Measurements from ENCODE around the gene DUSP5.
"Not testable (repeated sequence)": the region's sequence is repeated elsewhere in the genome, so short reads cannot be mapped to it uniquely, and the experiment has no call there.

Gene DUSP5

DNA sequence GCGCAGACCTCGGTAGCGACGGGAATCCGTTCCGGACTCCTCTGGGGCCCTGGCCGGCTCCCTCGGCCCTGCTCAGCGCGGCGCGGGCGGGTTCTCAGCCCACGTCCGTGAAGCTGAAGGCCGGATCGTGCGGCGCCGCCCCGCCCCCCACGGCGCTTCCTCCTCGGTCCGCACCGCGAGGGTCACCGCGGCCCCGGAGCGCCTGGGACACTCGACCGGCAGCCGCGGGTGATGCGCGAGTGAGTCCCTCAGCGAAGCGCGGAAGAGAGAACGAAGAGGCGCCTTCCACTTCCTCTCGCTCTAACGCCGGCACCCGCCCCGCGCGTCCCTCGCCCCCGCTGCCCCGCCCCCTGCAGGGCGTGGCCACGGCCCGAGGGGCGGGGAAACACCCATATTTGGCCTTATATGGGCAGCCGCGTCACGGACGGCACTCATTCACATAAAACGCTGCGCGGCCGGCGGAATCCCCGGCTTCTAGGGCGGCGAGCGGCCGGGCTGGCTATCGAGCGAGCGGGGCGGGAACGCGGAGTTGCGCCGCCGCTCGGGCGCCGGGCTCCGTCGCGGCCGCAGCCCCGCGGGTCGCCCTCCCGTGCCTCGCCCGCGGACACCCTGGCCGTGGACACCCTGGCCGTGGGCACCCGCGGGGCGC, at the start of gene DUSP5:
TSS of gene DUSP5 (plus strand) at position 470 of the 649 bp plus-strand sequence. CDS start 215 bp downstream, outside the sequence.
- peak; percentile 97 for DNase-seq

GRCh38 chr10:110448682-110449418, 48.9 kb upstream of the DUSP5 start:
- DNase-seq = no peak

DNA sequence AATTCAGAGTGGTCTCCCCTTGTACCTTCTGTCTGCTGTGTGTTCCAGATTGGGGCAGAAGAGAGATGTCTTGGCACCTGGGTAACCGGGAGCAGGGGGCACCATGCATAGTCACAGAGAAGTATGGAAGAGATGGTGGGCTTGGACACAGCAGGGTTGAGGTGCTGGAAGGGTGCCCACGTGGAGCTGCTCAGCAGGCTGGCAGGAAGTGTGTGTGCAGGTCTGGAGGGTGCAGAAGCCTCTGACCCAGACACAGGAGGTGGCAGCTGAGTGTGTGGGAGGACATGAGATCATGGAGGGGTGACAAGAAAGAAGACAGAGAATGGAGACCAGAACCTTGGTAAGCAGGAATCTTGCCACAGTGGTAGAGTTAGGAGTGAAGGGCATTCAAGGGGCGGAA, 42.3 kb upstream of the DUSP5 start:
- no peak for DNase-seq

GRCh38 chr10:110456046-110456445, 41.7 kb upstream of the DUSP5 start:
- no peak for DNase-seq

- DNase-seq = no peak
Measured at GRCh38 chr10:110456523-110457091, 41.1 kb upstream of the DUSP5 start.

- no peak for DNase-seq
Measured at GRCh38 chr10:110457851-110458250, 39.9 kb upstream of the DUSP5 start.

- DNase-seq = no peak
Measured at GRCh38 chr10:110458266-110458920, 39.3 kb upstream of the DUSP5 start.

DNA sequence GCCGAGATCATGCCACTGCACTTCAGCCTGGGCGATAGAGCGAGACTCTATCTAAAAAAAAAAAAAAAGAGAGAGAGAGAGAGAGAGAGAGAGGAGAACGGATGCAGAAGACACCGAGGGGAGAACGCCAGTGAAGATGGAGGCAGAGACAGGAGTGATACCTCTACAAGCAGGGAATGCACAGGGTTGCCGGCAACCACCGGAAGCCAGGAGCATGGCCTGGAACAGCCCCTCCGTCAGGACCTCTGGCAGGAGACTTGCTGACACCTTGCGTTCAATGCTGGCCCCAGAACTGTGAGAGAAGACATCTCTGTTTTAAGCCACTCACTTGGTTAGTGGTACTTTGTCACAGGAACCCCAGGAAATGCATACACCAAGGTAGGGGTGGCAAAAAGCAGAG, 38.1 kb upstream of the DUSP5 start:
- DNase-seq = no peak

GRCh38 chr10:110460111-110460809, 37.4 kb upstream of the DUSP5 start:
- DNase-seq = no peak

DNA sequence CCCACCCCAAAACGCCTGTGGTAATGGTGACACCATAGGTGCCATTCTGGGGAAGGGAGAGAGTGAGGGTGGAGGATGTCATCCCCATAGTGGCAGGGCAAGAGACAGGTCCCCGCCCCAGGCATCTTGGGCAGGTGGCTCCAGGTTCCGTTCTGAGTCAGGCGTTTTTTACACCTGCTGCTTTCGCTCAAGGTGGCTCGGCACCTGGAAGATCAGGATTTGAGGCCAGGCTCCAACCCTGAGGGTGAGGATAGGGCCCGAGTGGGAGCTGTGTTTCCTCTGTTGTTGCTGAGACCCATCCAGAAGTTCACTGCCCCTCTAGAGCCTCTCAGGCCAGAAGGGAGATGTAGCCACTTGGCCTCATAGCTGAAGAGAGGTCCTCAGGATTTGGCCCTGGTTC, 36.6 kb upstream of the DUSP5 start:
- no peak for DNase-seq

GRCh38 chr10:110461530-110461929, 36.2 kb upstream of the DUSP5 start:
- DNase-seq = no peak

DNA sequence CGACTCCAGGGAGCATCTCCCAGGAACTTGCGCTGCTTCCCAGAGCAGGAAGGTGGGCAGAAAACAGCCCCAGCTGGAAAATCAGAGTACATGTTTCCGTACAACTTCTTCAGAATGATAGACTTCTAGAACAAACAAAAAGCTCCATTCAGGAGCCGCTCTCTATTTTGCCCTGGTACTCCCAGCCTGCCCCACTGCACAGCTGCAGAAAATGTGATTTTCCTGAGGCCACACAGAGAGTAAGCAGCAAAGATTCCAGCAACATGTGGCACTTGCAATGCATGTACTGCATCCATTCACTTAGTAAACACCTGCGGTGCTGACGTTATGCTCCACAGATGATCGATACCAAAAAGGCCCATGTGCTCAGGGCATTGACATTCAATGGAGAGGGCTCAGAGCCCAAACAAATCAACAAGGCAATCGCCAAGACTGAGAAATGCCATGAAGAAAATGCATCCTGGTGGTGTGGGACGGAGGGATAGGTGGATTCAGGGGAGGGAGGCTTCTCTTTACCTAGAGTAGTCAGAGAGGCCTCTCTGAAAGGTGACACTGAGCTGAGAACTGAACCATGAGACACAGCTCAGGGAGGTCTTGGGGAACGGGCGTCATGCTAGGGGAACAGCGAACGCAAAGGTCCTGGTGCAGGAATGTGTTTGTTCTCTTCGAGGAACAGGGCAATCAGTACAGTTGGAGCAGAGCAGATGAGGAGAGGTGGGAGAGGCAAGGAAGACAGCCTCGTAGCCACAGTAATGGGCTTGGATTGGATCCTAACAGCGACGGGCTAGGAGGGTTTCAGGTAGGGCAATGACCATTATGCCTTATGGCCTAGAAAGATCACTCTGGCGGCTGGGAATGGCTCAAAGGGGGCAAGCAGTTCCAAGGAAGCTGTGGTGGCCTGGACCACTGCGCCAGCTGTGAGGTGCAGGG, 35.3 kb upstream of the DUSP5 start:
- DNase-seq = no peak

DNA sequence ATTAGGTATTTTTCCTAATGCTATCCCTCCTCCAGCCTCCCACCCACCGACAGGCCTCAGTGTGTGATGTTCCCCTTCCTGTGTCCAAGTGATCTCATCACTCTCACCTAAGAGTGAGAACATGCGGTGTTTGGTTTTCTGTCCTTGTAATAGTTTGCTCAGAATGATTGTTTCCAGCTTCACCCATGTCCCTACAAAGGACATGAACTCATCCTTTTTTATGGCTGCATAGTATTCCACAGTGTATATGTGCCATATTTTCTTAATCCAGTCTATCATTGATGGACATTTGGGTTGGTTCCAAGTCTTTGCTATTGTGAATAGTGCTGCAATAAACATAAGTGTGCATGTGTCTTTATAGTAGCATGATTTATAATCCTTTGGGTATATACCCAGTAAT, 29.4 kb upstream of the DUSP5 start:
- not testable (repeated sequence) for DNase-seq

- DNase-seq = not testable (repeated sequence)
Measured at GRCh38 chr10:110470541-110470940, 27.2 kb upstream of the DUSP5 start.

- peak; percentile 64 for DNase-seq
Measured at GRCh38 chr10:110471566-110472139, 26.1 kb upstream of the DUSP5 start.

DNA sequence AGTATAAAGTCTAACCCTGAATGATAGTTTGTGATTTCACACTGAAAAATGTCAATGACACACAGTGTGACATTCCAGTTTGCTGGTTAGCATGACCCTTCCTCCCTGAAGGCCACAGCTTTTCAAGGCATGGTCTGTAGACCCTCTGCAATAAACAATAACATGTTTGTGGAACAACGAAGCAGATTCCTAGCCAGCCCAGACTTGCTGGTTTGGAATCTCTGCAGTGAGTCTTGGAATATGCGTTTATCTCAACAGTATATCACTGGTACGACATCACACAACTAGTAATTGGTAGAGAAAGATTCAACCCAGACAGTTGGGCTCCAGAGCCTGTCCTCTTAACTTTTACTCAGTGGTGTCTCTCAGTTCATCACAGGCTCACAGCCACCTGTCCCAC, 23.7 kb upstream of the DUSP5 start:
- no peak for DNase-seq

DNA sequence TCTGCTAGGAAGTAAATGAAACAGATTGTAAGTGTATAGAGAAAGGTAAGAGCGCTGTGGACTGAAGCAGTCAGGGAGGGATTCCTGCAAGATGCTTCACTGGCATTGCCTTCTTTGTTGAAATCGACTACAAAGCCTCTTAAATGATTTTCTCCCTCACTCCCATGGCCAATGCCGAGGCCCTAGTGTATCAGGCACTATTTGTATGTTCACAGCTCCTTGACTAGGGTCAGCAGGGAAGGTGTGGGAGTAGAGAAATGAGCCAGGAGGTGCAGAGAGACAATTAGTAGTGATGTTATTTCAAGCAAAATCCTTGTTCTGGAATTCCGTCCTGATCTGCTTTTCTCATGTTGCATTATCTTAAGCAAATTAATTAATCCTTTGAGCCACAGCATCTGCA, 22.9 kb upstream of the DUSP5 start:
- no peak for DNase-seq

DNA sequence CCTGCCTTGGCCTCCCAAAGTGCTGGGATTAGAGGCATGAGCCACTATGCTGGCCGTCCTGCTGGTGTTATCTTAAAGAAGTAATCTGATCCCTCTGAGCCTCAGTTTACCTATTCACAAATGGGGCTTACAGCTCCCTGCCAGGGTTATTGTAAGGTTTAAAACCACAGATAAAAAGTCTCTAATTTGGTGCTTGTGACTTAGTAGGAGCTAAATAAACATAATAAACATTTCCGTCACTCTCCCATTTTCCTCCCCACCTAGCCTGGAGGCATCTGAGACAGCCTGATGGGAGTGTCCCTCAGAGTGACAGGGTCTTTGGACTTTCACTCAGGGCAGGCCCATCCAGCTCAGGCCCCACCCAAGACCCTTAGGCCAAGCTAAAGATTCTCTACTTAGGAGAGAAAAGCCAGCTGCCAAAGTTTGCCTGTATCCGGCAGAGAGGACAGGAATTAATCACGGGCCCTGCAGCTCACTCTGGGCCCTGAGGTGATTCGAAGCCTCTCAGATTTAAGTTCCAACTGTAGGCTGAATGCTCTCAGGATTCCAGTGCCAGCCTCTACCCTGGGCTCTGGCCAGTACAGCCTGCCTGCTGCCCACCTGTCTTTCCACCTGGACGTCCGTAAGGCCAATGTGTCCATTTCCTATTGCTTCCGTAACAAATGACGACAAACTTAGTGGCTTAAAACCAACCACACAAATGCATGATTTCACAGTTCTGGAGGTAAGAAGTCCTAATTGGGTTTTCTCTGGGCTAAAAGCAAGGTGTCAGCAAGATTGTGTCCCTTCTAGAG, 21.8 kb upstream of the DUSP5 start:
- no peak for DNase-seq

DNA sequence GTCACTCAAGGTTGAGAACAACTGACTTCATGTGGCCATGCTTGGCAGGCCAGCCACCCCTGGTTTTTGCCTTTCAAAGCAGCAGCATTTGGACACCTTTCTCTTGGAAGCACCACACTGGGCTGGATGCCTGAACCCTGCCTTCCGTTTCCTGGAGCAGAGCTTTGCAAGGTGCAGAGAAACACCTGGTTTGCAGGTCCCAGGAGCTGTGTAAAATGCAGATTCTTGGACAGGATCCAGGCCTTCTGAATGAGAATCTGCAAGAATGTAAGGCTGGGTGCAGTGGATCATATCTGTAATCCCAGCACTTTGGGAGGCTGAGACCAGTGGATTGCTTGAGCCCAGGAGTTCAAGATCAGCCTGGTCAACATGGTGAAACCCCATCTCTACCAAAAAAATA, 18.0 kb upstream of the DUSP5 start:
- DNase-seq = no peak

DNA sequence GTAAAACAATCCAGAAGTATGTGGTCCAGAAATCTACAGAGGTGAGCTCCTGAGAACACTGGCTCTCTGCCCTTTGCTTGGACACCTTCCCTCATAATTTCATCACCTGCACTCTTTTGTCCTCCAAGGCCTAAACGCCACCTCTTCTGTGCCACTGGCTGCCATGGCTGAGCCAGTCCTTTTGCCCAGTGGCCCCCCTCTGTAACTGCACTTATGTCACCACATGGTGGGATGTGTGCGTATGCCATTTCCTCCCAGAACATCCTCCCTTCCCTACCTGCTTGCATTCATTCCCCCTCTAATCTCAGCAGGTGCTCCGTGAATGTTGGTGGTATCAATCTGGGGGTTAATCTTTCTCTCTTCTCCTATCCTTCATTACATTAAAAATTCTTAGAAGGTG, 17.3 kb upstream of the DUSP5 start:
- DNase-seq = no peak

GRCh38 chr10:110481919-110482318, 15.8 kb upstream of the DUSP5 start:
- DNase-seq = peak; percentile 56

Data from fibroblast of skin of right quadriceps (primary cell).